Stimulated activated CD8-positive, alpha-beta memory T cell treated with anti-CD3 and anti-CD28 coated beads, Interleukin-12 subunit alpha, Interleukin-12 subunit beta, amount 100 ng/mL, for 24 hours (primary cell): ENCODE data around the gene DLL3.
"Not testable (repeated sequence)": the region's sequence is repeated elsewhere in the genome, so short reads cannot be mapped to it uniquely, and the experiment has no call there.

Source experiments
- DNase-seq: peaks from one replicate; pipeline ENCODE4 v3.0.0-alpha.2; 2020; ENCODE audit errors: extremely low read depth

DLL3 gene

GRCh38 chr19:39498798-39499642 is at the start of gene DLL3:
Gene DLL3 (plus strand): TSS chr19:39498947. CDS start chr19:39498975, 28 bp downstream.
- DNase-seq: no peak

- DNase-seq: no peak
These were observed 49.5 kb upstream of the DLL3 start for GRCh38 chr19:39449116-39449797.

GRCh38 chr19:39451257-39451656 is 47.5 kb upstream of the DLL3 start:
- not testable (repeated sequence) for DNase-seq

- DNase-seq: no peak
These were observed 35.3 kb upstream of the DLL3 start for GRCh38 chr19:39463403-39463802.

- no peak for DNase-seq
These were observed 32.6 kb upstream of the DLL3 start for GRCh38 chr19:39465956-39466747.

GRCh38 chr19:39467941-39468340 is 30.8 kb upstream of the DLL3 start:
- no peak for DNase-seq

GRCh38 chr19:39469036-39469435 is 29.7 kb upstream of the DLL3 start:
- no peak for DNase-seq

GRCh38 chr19:39469567-39469966 is 29.2 kb upstream of the DLL3 start:
- no peak for DNase-seq

GRCh38 chr19:39470724-39471339 is 27.9 kb upstream of the DLL3 start:
- no peak for DNase-seq

GRCh38 chr19:39471756-39472536 is 26.8 kb upstream of the DLL3 start:
- DNase-seq: no peak

- DNase-seq: no peak
These were observed 25.9 kb upstream of the DLL3 start for GRCh38 chr19:39472746-39473442.

GRCh38 chr19:39473443-39473960 is 25.2 kb upstream of the DLL3 start:
- DNase-seq: no peak

GRCh38 chr19:39474139-39474620 is 24.6 kb upstream of the DLL3 start:
- no peak for DNase-seq

GRCh38 chr19:39475748-39476147 is 23.0 kb upstream of the DLL3 start:
- no peak for DNase-seq

- not testable (repeated sequence) for DNase-seq
These were observed 19.4 kb upstream of the DLL3 start for GRCh38 chr19:39479319-39479801.

- DNase-seq: no peak
These were observed 18.8 kb upstream of the DLL3 start for GRCh38 chr19:39479916-39480315.

- peak; percentile 98 for DNase-seq
These were observed 18.2 kb upstream of the DLL3 start, which contains the start of gene TIMM50 for GRCh38 chr19:39480337-39481228. Gene TIMM50 (plus strand): TSS chr19:39480838. CDS start chr19:39480854, 16 bp downstream.

- DNase-seq: no peak
These were observed 17.6 kb upstream of the DLL3 start for GRCh38 chr19:39481229-39481545.

- DNase-seq: no peak
These were observed 17.1 kb upstream of the DLL3 start for GRCh38 chr19:39481676-39482075.
